Astrocyte (in vitro differentiated cells and primary cell): ENCODE data around the gene GAR1. TPM values are rescaled to one million over a fixed set of nuclear protein-coding genes. Genes with fewer than 3 reads are reported as not detected.

ENCODE experiments used
- DNase-seq: peaks from one replicate; pipeline ENCODE4 v3.0.0-alpha.2; 2010; ENCODE audit warnings: low read depth
- FAIRE-seq: peaks from 2 replicates; lab custom pipeline; 2011; peaks lifted over from hg19 to GRCh38; lab: Jason Lieb, UNC
- H2AFZ ChIP-seq: 2 replicates; pipeline ENCODE4 v1.6.0; 2012; ENCODE audit warnings: low read depth, low read length, inconsistent platforms
- H3K27ac ChIP-seq: 2 replicates; pipeline ENCODE4 v1.5.1; 2011; ENCODE audit warnings: low read depth, low read length, inconsistent platforms
- H3K27me3 ChIP-seq: 2 replicates; pipeline ENCODE4 v1.6.0; 2011; ENCODE audit warnings: low read length, inconsistent platforms; ENCODE audit not compliant: insufficient read depth
- H3K36me3 ChIP-seq: 2 replicates; pipeline ENCODE4 v1.5.1; 2011; ENCODE audit warnings: low read length, inconsistent platforms; ENCODE audit not compliant: insufficient read depth
- H3K4me1 ChIP-seq: 2 replicates; pipeline ENCODE4 v1.5.1; 2011; ENCODE audit warnings: low read length, inconsistent platforms; ENCODE audit not compliant: insufficient read depth
- H3K4me2 ChIP-seq: 2 replicates; pipeline ENCODE4 v1.6.0; 2012; ENCODE audit warnings: low read length, inconsistent platforms
- H3K4me3 ChIP-seq: 2 replicates; pipeline ENCODE4 v1.5.1; 2011; ENCODE audit warnings: low read depth, mild to moderate bottlenecking, low read length, inconsistent platforms; ENCODE audit not compliant: insufficient read depth
- H3K79me2 ChIP-seq: 2 replicates; pipeline ENCODE4 v1.6.0; 2012; ENCODE audit warnings: mild to moderate bottlenecking, low read length, inconsistent platforms; ENCODE audit not compliant: insufficient read depth
- H3K9ac ChIP-seq: 2 replicates; pipeline ENCODE4 v1.6.0; 2012; ENCODE audit warnings: mild to moderate bottlenecking, low read length, inconsistent platforms
- H3K9me3 ChIP-seq: 2 replicates; pipeline ENCODE4 v1.5.1; 2012; ENCODE audit warnings: low read depth, mild to moderate bottlenecking, low read length, inconsistent platforms; ENCODE audit not compliant: insufficient read depth
- H4K20me1 ChIP-seq: 2 replicates; pipeline ENCODE4 v1.6.0; 2012; ENCODE audit warnings: low read length, inconsistent platforms; ENCODE audit not compliant: insufficient read depth
- H3K27ac Mint-ChIP-seq: one replicate; pipeline ENCODE4 v1.8.0; 2021; ENCODE audit warnings: mild to moderate bottlenecking, mixed read lengths; ENCODE audit not compliant: unreplicated experiment
- H3K27me3 Mint-ChIP-seq: one replicate; pipeline ENCODE4 v1.8.0; 2021; ENCODE audit warnings: low read depth, mixed read lengths; ENCODE audit not compliant: unreplicated experiment
- H3K36me3 Mint-ChIP-seq: one replicate; pipeline ENCODE4 v1.8.0; 2021; ENCODE audit warnings: low read depth, mixed read lengths; ENCODE audit not compliant: unreplicated experiment
- H3K4me1 Mint-ChIP-seq: one replicate; pipeline ENCODE4 v1.8.0; 2021; ENCODE audit warnings: low read depth, mixed read lengths; ENCODE audit not compliant: unreplicated experiment
- H3K4me3 Mint-ChIP-seq: one replicate; pipeline ENCODE4 v1.8.0; 2021; ENCODE audit warnings: mild to moderate bottlenecking, moderate library complexity, mixed read lengths; ENCODE audit not compliant: unreplicated experiment
- H3K9me3 Mint-ChIP-seq: one replicate; pipeline ENCODE4 v1.8.0; 2021; ENCODE audit warnings: mild to moderate bottlenecking, mixed read lengths; ENCODE audit not compliant: unreplicated experiment
- CTCF ChIP-seq: IDR thresholded peaks from 2 replicates; pipeline ENCODE4 v1.5.1; 2011; ENCODE audit warnings: low read depth, mild to moderate bottlenecking, inconsistent platforms, low read length, moderate library complexity; ENCODE audit not compliant: insufficient read depth
- EZH2 ChIP-seq: IDR thresholded peaks from 2 replicates; pipeline ENCODE4 v1.6.1; 2012; ENCODE audit warnings: mild to moderate bottlenecking, low read length, inconsistent platforms; ENCODE audit not compliant: insufficient read depth
- total RNA-seq: library from RNA; stranded (reverse); gene quantifications from 2 replicates; pipeline ENCODE4 v1.2.1, GENCODE V29; 2021

GAR1 gene
- total RNA-seq, 1 donor from 2014 or later: 26.5 TPM

GRCh38 chr4:109861916-109862511, 46.5 kb downstream of the GAR1 start:
- DNase-seq (no peak), FAIRE-seq (no peak)
- H2AFZ ChIP-seq: no peak overlapping the region
- H3K9me3 ChIP-seq: no peaks in the 10 kb centered on the region
- H3K4me3 Mint-ChIP-seq: no peak overlapping the region
- no peak overlapping the region for H3K4me3 ChIP-seq
- H3K27ac Mint-ChIP-seq: no peak overlapping the region
- H3K4me2 ChIP-seq: no peak overlapping the region
- H3K79me2 ChIP-seq: no peaks in the 10 kb centered on the region
- H4K20me1 ChIP-seq: no peaks in the 10 kb centered on the region
- H3K27me3 Mint-ChIP-seq: no peaks in the 10 kb centered on the region
- TF ChIP-seq EZH2 (no peak), CTCF (no peak)
- H3K9me3 Mint-ChIP-seq: peaks cover 5% of the 10 kb centered on the region
- no peaks in the 10 kb centered on the region for H3K27me3 ChIP-seq
- no peaks in the 10 kb centered on the region for H3K4me1 ChIP-seq
- H3K4me1 Mint-ChIP-seq: no peaks in the 10 kb centered on the region
- H3K27ac ChIP-seq: no peak overlapping the region
- H3K9ac ChIP-seq: no peak overlapping the region
- no peaks in the 10 kb centered on the region for H3K36me3 ChIP-seq
- H3K36me3 Mint-ChIP-seq: no peaks in the 10 kb centered on the region

- Histone ChIP-seq H3K4me2 (no peak overlapping the region), H4K20me1 (no peaks in the 10 kb centered on the region), H3K27me3 (no peaks in the 10 kb centered on the region), H3K9me3 (no peaks in the 10 kb centered on the region), H3K36me3 (no peaks in the 10 kb centered on the region), H3K4me1 (no peaks in the 10 kb centered on the region), H2AFZ (no peak overlapping the region), H3K9ac (no peak overlapping the region), H3K79me2 (no peaks in the 10 kb centered on the region), H3K27ac (no peak overlapping the region), H3K4me3 (no peak overlapping the region)
- no peak for FAIRE-seq
- TF ChIP-seq EZH2 (no peak), CTCF (no peak)
- Mint-ChIP-seq H3K27ac (no peak overlapping the region), H3K4me1 (no peaks in the 10 kb centered on the region), H3K36me3 (no peaks in the 10 kb centered on the region), H3K4me3 (no peak overlapping the region), H3K27me3 (no peaks in the 10 kb centered on the region), H3K9me3 (peaks cover 1% of the 10 kb centered on the region)
- no peak for DNase-seq
Observed at GRCh38 chr4:109864134-109864533, 48.6 kb downstream of the GAR1 start.

GRCh38 chr4:109870061-109870460, 54.5 kb downstream of the GAR1 start:
- no peak for DNase-seq
- H2AFZ ChIP-seq: no peak overlapping the region
- H3K4me1 Mint-ChIP-seq: no peaks in the 10 kb centered on the region
- no peak for FAIRE-seq
- H3K36me3 Mint-ChIP-seq: peaks cover 5% of the 10 kb centered on the region
- peaks cover 8% of the 10 kb centered on the region for H3K27me3 Mint-ChIP-seq
- H3K27me3 ChIP-seq: no peaks in the 10 kb centered on the region
- H3K36me3 ChIP-seq: no peaks in the 10 kb centered on the region
- H3K4me2 ChIP-seq: no peak overlapping the region
- H3K4me1 ChIP-seq: no peaks in the 10 kb centered on the region
- no peak overlapping the region for H3K4me3 ChIP-seq
- no peak overlapping the region for H3K27ac Mint-ChIP-seq
- no peak overlapping the region for H3K27ac ChIP-seq
- no peak overlapping the region for H3K9ac ChIP-seq
- H3K79me2 ChIP-seq: no peaks in the 10 kb centered on the region
- H3K9me3 Mint-ChIP-seq: no peaks in the 10 kb centered on the region
- H3K4me3 Mint-ChIP-seq: no peak overlapping the region
- H3K9me3 ChIP-seq: no peaks in the 10 kb centered on the region
- TF ChIP-seq EZH2: no peak
- TF ChIP-seq CTCF: no peak
- H4K20me1 ChIP-seq: no peaks in the 10 kb centered on the region
